Mesothelial cell of epicardium (in vitro differentiated cells): ENCODE data around the gene KLF16. TPM values are rescaled to one million over a fixed set of nuclear protein-coding genes. Genes with fewer than 3 reads are reported as not detected.
"Not testable (repeated sequence)": the region's sequence is repeated elsewhere in the genome, so short reads cannot be mapped to it uniquely, and the experiment has no call there.

Experiments used
- DNase-seq, 2 experiments: peaks; one replicate each; pipeline ENCODE4 v3.0.0; 2021; ENCODE audit warnings: low spot score in 2 of 2; ENCODE audit not compliant: unreplicated experiment in 2 of 2
- H3K27ac Mint-ChIP-seq: 2 replicates; pipeline ENCODE4 v1.8.0; 2021; ENCODE audit warnings: mixed read lengths
- H3K27me3 Mint-ChIP-seq: 2 replicates; pipeline ENCODE4 v1.8.0; 2021; ENCODE audit warnings: low read depth, mixed read lengths
- H3K36me3 Mint-ChIP-seq: 2 replicates; pipeline ENCODE4 v1.8.0; 2021; ENCODE audit warnings: mixed read lengths
- H3K4me1 Mint-ChIP-seq: 2 replicates; pipeline ENCODE4 v1.8.0; 2021; ENCODE audit warnings: mixed read lengths
- H3K4me3 Mint-ChIP-seq: 2 replicates; pipeline ENCODE4 v1.8.0; 2021; ENCODE audit warnings: mild to moderate bottlenecking, moderate library complexity, mixed read lengths
- H3K9me3 Mint-ChIP-seq: 2 replicates; pipeline ENCODE4 v1.8.0; 2021; ENCODE audit warnings: mixed read lengths
- total RNA-seq: library from RNA; stranded (reverse); gene quantifications from 3 replicates; pipeline ENCODE4 v1.2.1, GENCODE V29; 2021
- TF ChIP-seq, protein P1 (sequence below): fragments of 200-600 bp; sonication (generic); IDR thresholded peaks from one replicate; pipeline ENCODE4 v1.5.0; 2021; ENCODE audit warnings: antibody characterized with exemption; ENCODE audit not compliant: unreplicated experiment

Gene KLF16
- total RNA-seq, 1 donor from 2014 or later, result 23.5 TPM

GRCh38 chr19:1882786-1883692 is 19.7 kb upstream of the KLF16 start:
- Mint-ChIP-seq H3K9me3 (no peaks in the 10 kb centered on the region), H3K27ac (no peak overlapping the region), H3K36me3 (no peaks in the 10 kb centered on the region), H3K27me3 (no peaks in the 10 kb centered on the region), H3K4me3 (peak overlapping the region; percentile 95), H3K4me1 (peaks cover 37% of the 10 kb centered on the region)
- TF ChIP-seq, protein P1, sequence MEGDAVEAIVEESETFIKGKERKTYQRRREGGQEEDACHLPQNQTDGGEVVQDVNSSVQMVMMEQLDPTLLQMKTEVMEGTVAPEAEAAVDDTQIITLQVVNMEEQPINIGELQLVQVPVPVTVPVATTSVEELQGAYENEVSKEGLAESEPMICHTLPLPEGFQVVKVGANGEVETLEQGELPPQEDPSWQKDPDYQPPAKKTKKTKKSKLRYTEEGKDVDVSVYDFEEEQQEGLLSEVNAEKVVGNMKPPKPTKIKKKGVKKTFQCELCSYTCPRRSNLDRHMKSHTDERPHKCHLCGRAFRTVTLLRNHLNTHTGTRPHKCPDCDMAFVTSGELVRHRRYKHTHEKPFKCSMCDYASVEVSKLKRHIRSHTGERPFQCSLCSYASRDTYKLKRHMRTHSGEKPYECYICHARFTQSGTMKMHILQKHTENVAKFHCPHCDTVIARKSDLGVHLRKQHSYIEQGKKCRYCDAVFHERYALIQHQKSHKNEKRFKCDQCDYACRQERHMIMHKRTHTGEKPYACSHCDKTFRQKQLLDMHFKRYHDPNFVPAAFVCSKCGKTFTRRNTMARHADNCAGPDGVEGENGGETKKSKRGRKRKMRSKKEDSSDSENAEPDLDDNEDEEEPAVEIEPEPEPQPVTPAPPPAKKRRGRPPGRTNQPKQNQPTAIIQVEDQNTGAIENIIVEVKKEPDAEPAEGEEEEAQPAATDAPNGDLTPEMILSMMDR, result no peak
- DNase-seq, result no peak

GRCh38 chr19:1882089-1882785 is 18.9 kb upstream of the KLF16 start:
- no peak for DNase-seq
- Mint-ChIP-seq H3K27me3 (no peaks in the 10 kb centered on the region), H3K27ac (peak overlapping the region; percentile 34), H3K4me1 (peaks cover 32% of the 10 kb centered on the region), H3K4me3 (peak overlapping the region; percentile 95), H3K36me3 (no peaks in the 10 kb centered on the region), H3K9me3 (no peaks in the 10 kb centered on the region)
- TF ChIP-seq, protein P1, result no peak

DNA sequence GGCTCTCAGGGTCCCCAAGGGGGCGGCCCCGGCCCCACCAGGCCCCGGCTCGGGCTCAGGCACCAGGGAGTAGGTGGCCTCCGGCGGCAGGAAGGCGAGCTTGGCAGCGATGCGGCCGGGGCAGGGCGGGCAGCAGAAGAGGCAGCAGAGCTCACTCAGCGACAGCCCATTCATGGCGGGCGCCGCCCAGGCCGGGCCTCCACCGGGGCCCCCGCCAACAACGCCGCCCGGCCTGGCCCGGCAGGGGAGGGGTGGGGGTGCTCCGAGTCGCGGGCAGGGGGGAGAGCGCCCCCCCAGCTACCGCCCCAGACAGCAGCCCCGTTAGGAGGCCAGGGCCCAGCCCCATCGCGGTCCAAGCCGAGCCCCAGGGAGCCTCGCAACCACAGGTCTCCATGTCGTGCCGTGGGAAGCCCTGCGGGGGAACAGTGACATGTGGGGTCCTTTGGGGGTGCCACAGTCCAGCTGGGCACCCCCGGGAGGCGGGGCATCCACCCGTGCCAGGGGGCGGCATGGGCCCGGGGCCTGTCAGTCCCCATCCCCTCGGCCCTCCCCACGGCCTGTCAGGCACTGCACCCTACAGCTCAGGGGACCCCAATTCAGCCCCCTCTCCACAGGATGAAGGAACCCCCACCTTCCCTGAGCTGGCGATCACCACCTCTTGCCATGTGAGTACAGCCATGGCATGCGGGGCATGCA is 18.2 kb upstream of the KLF16 start:
- DNase-seq, H3K9me3 Mint-ChIP-seq, H3K4me3 Mint-ChIP-seq, H3K27ac Mint-ChIP-seq, H3K36me3 Mint-ChIP-seq, H3K27me3 Mint-ChIP-seq: not testable (repeated sequence)
- peaks cover 28% of the 10 kb centered on the region for H3K4me1 Mint-ChIP-seq

DNA sequence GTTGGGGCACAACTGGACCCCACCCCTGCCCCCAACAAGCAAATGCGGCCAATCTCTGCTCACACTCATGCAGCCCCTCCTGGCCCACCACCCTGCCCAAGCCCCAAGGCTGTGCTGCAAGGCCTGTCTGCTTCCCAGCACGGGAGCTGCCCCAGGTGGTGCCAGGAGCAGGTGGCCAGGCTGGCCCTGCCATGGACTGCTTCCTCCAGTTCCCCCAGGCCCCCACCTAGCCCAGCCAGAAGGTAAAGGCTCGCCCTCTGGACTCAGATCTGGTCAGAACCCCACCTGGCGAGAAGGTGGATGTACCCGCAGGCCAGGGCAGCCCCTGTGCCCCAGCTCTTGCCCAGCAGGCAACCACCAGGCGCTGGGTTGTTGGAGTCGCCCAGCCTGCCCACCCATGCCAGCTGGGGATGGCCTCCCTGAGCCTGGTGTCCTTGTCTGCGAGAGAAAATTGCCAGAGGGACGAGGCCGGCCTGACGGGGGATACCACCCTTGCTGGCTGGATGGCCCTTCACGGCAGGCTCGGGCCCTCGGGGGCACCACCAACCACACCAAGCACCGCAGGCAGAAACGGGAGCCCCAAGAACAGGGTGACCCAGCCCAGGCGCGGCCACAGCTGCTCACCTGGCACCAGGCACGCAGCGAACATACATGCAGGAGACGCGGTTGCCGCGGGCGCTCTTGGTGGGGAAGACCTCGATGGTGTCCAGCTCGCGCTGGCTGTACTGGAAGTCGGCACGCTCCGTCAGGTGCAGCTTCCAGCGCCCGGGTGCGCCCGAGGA is 17.4 kb upstream of the KLF16 start:
- no peak for DNase-seq
- no peaks in the 10 kb centered on the region for H3K9me3 Mint-ChIP-seq
- no peak overlapping the region for H3K27ac Mint-ChIP-seq

GRCh38 chr19:1879982-1880381 is 16.6 kb upstream of the KLF16 start:
- not testable (repeated sequence) for H3K4me3 Mint-ChIP-seq, H3K27ac Mint-ChIP-seq, H3K27me3 Mint-ChIP-seq, H3K36me3 Mint-ChIP-seq, DNase-seq, H3K9me3 Mint-ChIP-seq
- peaks cover 33% of the 10 kb centered on the region for H3K4me1 Mint-ChIP-seq

More for the DNA sequence above, 17.4 kb upstream of the KLF16 start:
- no peaks in the 10 kb centered on the region for H3K36me3 Mint-ChIP-seq
- H3K4me1 Mint-ChIP-seq, result peaks cover 28% of the 10 kb centered on the region
- H3K4me3 Mint-ChIP-seq, result no peak overlapping the region
- TF ChIP-seq, protein P1, result no peak
- no peaks in the 10 kb centered on the region for H3K27me3 Mint-ChIP-seq

GRCh38 chr19:1878583-1878982 is 15.2 kb upstream of the KLF16 start:
- not testable (repeated sequence) for H3K4me3 Mint-ChIP-seq, DNase-seq, H3K27me3 Mint-ChIP-seq, H3K27ac Mint-ChIP-seq, H3K36me3 Mint-ChIP-seq, H3K9me3 Mint-ChIP-seq
- peaks cover 34% of the 10 kb centered on the region for H3K4me1 Mint-ChIP-seq

- not testable (repeated sequence) for H3K27ac Mint-ChIP-seq, H3K27me3 Mint-ChIP-seq, DNase-seq, H3K36me3 Mint-ChIP-seq, H3K4me3 Mint-ChIP-seq, H3K9me3 Mint-ChIP-seq
- H3K4me1 Mint-ChIP-seq, result peaks cover 26% of the 10 kb centered on the region
Observed at GRCh38 chr19:1877280-1877660, 13.9 kb upstream of the KLF16 start.

DNA sequence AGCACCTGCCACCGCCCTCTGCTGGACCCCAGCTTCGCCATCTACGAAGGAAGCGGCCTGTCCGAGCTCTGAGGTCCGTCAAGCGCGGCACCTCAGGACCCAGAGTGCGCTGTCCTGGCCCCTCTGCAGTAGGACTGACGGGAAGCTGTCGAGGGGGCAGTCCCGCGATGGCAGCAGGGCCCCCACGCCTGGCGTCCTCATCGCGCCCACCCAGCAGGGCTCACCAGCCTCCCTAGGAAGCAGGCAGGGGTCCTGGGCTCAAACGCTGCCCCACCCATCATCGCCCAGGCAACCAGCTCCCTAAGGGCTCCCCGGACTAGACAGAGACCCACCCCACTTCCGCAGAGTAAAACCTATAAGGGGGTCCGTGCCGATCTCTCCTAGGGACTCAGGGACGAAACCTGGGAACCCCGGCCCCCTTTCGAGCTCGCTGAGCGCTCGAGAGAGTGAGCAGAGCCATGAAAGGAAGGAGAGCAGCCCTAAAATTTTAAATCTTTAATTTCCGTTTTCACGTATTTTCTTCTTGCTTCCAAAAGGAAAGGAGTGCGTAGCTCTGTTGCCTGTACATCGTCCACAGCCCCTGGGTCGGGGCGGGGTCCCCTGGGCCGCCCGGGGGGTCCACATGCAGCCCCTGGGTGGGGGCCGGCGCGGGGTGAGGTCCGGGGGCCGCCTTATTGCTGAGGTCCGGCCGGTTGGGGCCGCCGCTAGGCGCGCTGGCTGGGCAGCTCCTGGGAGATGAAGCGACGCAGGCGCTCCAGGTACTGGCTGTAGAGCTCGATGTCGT is 13.3 kb upstream of the KLF16 start:
- H3K36me3 Mint-ChIP-seq, DNase-seq, H3K9me3 Mint-ChIP-seq, H3K27me3 Mint-ChIP-seq: not testable (repeated sequence)
- Mint-ChIP-seq H3K4me1 (peaks cover 24% of the 10 kb centered on the region), H3K4me3 (peak overlapping the region; percentile 99), H3K27ac (peak overlapping the region; percentile 83)
